IPS-18c (cell line): ENCODE measurements around the gene ASTN1.

Experiments used
- H3K4me3 ChIP-seq: 2 replicates; pipeline ENCODE4 v1.7.0; 2013; ENCODE audit warnings: low read depth, mild to moderate bottlenecking, low read length, moderate library complexity; ENCODE audit not compliant: insufficient read depth
- H3K9me3 ChIP-seq: one replicate; pipeline ENCODE4 v1.6.1; 2013; ENCODE audit warnings: mild to moderate bottlenecking, low read length, moderate library complexity; ENCODE audit not compliant: control insufficient read depth, insufficient read depth

Gene ASTN1

DNA sequence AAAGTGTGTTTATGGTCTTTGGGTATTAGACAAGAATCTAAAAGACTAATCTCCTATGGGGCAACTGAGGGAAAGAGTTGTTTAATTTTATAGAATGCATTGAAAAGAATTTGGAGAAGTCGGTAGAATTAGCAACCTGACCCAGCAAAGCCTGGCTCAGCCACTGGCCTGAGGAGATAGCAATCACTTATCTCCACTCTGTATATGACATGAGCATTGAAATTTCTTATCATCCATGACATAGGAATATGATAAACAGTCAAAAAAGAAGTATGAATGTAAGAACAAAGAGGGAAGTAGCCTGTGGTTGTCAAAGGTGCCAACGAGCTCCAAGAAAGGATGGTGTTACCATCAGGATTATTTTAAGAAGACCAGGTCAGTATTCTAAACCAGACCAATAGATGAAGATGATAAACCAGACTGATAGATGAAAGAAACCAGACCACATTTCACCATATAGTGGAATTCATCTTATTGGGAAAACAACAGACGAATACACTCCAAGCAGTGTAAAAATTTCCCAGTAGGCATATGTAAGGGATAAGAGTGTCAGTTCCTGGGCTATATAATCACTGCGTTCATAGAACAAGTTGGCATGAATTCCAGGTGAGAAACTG lies 35.7 kb downstream of the ASTN1 start:
- Histone ChIP-seq H3K9me3 (no peaks in the 10 kb centered on the region), H3K4me3 (no peak overlapping the region)

DNA sequence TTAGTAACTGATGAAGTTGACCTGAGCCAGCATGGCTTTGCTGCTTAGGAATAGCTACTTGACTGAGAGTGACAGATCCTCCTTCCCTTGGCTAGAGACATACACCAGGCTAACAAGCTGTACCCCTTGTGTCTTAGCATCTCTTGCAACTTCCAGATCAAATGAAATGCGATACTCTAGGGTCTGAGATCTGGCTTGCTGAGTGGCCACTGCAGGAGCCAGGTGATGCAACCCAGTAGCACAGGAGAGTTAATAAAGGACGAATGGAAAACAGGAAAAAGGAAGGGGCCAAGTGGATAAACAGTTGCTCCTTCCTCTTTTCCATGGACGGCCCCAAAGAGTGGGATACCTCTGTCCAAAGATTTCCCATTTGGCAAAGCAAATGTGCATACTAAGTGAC lies 38.2 kb downstream of the ASTN1 start:
- Histone ChIP-seq H3K4me3 (no peak overlapping the region), H3K9me3 (no peaks in the 10 kb centered on the region)

DNA sequence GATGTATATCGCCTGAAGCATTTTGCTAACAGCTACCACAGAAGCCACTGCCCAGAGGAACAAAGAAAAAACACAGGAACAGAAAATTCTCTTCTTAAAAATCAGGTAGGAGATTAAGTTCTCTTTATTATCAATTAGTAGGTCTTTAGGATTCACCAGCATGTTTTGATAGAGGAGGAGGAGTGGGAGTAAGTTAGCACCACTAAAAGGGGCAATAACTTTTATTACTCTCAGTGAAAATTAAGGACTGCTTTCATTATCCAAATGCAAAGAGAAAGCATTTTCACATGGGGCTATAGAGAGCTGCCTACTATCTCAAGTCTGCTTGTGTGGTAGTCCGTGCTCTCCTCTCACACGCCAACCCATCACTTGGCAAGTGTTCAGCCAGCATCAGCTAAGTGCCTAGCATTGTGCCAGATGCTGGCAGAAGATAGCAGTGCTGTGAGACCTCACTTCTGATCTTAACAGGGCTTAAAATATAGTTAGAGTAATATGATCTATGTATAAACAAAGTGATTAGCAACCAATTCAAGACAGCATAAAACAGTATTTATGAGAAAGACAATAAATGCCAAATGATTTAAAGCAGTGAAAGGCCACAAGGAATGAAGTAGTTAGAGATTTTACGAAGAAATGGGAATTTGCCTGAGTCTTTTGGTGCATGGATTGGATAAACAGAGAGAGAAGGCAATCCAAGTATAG lies 39.8 kb downstream of the ASTN1 start:
- no peak overlapping the region for H3K4me3 ChIP-seq

DNA sequence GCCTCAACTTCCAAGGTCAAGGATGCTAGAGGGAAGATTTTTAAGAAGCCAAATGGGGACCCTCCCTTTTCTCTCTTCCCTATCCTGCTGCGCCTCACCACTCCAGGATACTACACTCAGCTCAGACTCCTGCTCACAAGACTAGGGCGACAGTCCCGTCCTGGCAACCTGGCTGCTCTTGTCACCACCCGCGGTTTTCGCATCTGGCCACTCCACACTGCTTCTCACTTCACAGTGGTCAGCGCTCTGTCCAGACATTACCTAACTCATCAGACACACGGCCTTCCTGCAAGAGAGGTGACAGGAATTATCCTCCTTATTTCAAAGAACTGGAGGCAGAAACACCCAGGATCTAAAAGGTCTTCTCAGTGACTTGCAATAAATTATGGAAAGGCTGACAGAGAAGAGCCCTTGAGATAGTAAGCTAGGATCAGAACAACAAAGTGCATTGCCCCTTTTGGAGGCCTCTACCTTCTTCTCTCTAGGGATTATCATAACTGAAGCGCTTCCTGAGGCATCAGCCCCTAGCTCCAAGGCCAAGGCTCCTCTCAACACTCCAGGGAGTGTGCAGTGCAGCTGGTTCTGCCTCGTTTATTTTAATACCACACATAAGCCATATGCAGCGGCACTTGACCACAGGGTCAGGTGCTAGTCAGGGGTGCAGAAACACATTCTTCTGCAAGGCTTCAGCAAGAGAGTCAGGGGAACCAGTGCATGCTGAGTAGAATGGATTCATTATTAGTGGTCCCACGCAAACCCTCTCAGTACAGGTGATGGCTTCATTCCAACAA lies 41.9 kb downstream of the ASTN1 start:
- no peak overlapping the region for H3K4me3 ChIP-seq

More for the DNA sequence above, 39.8 kb downstream of the ASTN1 start:
- no peaks in the 10 kb centered on the region for H3K9me3 ChIP-seq

DNA sequence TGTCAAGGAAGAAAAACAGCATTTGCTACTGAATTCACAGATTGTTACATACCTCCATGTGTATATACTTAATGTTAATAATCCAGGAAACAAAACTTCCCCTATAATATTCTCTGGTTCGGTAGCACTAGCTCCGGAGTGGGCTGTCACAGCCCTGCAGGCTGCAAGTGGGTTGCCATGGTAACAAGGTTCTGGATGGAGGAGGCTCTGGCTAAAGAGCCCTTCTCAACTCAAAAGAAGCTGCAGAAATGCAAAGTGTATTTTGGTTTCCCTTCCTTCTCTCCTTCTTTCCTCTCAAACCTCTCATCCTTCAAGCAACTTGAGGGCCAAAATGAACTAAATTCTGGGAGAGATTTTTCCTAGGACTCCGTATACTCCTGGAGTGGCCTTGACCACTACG lies 45.2 kb downstream of the ASTN1 start:
- Histone ChIP-seq H3K4me3 (no peak overlapping the region), H3K9me3 (no peaks in the 10 kb centered on the region)

More for the DNA sequence above, 41.9 kb downstream of the ASTN1 start:
- no peaks in the 10 kb centered on the region for H3K9me3 ChIP-seq

DNA sequence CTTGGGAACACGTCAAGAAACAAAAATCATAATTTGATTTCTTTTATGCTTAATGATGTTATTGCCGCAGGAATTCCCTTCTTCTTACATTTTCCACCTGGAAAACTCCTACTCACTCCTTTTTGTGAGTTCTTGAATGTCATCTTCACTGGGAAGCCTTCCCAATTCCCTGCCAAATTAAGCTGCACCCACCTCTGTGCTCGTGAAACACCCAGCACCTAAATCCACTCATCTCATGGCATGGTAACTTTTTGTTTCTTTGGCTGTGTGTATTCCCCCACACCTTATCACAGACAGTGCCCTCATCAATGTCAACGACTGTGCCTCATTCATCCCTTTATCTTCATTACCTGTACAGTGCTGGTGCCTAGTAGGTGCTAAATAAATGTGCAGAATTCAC lies 45.6 kb downstream of the ASTN1 start:
- H3K4me3 ChIP-seq = no peak overlapping the region
- H3K9me3 ChIP-seq = no peaks in the 10 kb centered on the region

DNA sequence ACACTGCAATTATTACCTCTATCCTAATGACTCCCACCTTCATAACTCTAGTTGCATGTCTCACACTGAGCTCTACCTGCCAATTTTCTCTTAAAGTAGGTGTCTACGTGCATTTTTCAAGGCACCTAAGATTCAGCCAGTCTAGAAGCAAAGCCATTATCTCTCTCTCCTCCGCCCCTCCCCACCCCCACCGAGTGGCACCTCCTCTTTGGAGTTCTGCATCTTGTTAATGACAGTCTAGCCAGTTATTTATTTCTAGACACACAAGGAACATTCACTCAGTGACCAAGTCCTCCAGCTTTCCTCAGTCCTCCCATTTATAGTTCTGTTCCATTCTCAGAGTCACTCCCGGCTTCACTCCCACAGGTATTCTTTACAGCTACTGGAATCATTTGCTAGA lies 47.6 kb downstream of the ASTN1 start:
- Histone ChIP-seq H3K9me3 (no peaks in the 10 kb centered on the region), H3K4me3 (no peak overlapping the region)

DNA sequence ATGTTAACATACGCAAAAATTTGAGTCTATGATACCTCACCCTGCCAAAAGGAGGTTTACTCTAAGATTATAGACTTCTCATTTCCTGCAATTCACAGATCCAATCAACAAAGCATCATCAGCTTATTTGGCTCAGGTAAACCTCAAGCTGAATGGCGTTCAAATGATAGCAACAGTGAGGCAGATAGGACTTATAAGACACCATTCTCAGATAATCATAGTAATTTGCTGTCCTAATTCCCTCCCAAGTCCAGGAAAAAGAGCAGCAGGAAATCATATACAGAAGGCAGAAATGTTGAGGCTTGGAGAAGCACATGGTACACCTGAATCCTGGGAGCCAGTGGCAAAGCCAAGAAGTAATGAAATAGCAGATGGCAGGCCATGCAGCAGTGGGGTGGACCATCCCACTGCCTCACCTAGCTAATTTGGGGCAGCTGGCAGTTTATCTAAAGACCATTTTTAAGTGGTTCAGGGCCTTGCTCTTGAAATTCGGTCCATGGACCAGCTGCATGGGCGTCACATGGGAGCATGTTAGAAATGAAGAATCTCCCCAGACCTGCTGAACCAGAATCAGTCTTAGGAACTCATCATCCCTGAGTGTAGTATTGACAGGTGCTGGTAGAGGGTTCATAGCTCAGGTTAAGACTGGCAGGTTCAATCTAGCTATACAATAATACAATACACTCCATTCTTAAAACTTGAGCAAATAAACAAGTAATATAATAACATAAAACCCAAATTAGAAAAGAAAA lies 57.7 kb downstream of the ASTN1 start:
- Histone ChIP-seq H3K4me3 (no peak overlapping the region), H3K9me3 (no peaks in the 10 kb centered on the region)

DNA sequence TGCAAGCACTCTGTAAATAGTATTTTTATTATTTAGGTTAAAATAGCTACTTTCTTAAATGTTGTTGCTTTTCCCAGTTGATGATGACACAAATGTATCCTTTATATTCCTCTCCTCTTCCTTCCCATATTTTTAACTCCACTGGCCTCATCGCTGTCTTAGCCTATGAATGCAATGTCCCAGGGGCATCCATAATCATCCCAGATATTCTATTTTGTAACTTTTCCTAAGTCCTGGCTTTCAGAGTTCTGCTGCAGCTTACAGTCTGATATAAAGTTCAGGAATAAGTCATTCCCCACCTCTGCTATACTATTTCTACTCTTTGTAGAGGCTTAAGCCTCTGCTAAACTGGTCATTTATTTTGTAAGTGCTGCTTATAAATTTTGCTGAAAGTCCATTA lies 58.3 kb downstream of the ASTN1 start:
- H3K9me3 ChIP-seq = no peaks in the 10 kb centered on the region

DNA sequence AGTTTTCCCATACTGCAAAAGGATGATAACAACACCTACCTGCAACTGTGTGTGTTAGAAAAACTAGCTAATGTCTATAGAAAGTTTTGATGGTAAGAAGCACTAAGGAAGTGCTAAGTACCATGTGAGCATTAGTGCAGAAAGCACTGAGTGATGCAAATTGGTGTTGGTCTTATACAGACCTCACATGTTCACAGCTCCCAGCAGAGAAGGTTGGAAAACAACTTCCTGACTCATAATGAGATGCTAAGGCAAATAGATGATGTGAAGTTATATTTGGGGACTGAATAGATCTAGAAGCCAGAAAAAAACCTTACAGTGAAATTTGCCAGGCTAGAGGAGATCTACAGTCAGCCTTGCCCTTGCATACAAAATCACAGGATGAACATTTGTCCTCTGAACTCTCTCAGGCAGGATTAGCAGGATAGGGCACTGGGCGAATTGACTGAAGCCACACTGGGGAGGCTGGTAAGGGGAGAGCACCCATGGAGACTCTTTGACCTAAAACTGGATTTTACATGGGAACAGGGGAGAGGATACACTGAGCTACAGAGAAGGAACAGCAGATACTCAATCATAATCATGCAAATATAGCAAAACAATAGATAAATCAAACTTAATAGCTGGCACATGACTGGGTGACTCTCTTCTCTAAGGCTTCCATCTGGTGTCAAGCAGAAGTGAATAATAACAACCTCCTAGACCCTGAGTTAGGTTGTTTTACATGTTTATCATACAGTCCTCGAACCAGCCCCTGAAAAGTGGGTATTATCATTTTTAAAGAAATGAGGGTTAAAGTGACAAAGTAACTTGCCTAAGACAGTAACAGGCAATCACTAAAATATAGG lies 61.3 kb downstream of the ASTN1 start:
- H3K4me3 ChIP-seq = no peak overlapping the region
- no peaks in the 10 kb centered on the region for H3K9me3 ChIP-seq

More for the DNA sequence above, 58.3 kb downstream of the ASTN1 start:
- H3K4me3 ChIP-seq = no peak overlapping the region

DNA sequence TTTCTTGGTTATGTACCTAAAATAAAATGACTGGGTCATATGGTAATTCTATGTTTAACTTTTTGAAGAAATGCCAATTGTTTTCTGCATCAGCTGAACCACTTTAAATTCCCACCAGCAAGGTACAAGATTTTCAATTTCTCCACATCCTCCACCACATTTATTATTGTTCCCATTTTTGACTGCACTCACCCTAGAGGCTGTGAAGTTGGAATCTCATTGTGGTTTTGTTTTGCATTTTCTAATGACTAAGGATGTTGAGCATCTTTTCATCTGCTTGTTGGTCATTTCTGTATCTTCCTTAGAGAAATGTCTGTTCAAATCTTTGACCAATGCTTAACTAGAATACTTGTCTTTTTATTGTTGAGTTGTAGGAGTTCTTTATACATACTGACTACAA lies 72.5 kb downstream of the ASTN1 start:
- Histone ChIP-seq H3K9me3 (no peaks in the 10 kb centered on the region), H3K4me3 (no peak overlapping the region)

DNA sequence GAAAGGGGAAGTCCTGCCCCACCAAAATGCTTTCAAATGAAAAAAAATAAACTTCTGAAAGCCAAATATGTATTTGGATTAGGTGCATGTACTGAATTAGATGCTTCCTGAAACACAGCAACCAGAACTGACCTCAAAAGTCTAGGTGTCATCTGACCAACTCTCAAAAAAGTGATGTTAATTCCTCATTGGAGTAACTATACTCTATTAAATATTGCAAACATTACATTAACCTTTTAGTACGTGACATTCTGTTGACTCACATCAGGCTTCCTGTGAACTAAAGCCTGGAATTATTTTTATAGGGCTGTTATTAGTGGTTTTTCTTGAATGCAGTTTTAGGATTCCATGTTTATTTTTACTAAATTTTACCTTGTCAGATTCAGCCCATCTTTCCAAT lies 73.5 kb downstream of the ASTN1 start:
- Histone ChIP-seq H3K4me3 (no peak overlapping the region), H3K9me3 (no peaks in the 10 kb centered on the region)

DNA sequence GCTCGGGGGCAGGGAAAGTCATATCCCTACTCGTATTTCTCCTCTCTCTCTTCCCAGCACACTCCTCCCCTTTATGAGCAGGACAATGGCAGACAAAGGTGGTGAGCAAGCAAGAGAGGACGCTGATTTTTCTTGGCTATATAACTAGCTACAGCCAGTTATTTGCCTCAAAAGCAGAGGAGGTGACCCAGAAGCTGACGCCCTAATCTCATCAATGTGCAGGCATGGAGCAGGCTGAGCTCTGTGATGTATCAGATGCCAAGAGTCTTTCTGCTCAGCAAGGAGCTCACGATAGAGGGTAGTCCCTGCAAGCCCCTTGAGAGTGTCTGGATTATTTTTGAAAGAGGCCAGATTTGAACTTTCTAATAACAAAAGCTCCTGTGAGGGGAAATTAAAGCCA lies 75.5 kb downstream of the ASTN1 start:
- no peaks in the 10 kb centered on the region for H3K9me3 ChIP-seq
- no peak overlapping the region for H3K4me3 ChIP-seq

DNA sequence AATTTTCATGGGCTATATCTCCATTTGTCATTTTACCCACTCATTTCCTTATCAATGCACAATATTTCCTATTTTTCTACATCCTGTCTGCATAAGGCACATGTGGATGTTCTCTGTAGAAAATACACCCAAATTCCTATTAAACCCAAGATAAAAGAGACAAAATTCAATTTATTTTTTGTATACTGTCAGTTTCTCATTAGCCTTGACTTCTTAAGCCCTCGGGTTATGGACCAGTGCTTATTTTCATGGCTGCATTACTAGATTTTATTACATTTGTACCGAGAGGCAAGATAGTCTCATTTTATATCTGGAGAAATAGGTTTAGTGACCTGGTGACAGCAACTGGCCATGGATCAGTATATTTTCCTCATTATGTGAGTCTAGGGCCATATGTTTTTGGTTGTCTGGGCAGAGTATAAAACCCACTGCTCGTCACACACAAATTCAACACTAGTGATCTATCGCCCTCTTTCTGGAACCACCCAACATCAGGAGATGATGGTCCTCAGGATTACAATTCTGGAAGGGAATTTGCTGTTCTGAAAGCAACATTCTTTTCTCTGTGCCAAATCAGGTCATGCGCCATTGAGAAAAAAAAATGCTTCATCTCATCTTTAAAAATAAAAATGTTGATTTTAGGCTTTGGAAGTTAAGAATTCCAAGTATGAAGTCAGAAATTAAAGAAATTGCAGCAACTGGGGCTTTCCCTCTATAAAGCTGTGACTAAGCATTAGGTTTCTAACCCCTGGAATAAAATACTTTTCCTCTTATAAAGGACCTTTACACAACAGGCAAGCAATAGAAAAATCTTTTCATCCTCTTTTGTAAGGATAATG lies 81.4 kb downstream of the ASTN1 start:
- Histone ChIP-seq H3K4me3 (no peak overlapping the region), H3K9me3 (no peaks in the 10 kb centered on the region)

DNA sequence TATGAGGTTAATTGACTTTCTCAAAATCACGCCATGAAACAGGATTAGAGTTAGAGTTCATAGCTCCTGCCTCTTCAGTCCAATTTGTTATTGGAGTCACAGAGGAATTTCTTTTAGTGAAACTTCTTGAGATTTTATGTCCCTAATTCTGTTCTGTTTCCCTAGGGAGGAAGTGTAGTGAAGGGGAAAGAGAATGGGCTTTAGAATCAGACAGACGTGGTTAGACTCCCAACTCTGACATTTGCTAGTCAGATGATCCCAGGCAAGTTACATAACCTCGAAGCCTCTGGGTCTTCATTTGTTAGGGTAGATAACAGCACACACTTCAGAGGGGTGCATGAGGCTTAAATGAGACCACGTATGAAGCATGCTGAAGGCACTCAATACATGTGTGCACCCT lies 83.9 kb downstream of the ASTN1 start:
- no peak overlapping the region for H3K4me3 ChIP-seq
- H3K9me3 ChIP-seq = no peaks in the 10 kb centered on the region
